HFF-Myc (cell line): ENCODE measurements around the gene PLA2G2A.

ENCODE experiments used
- DNase-seq: peaks from one replicate; pipeline ENCODE4 v3.0.0-alpha.2; 2011; ENCODE audit warnings: low read depth; ENCODE audit errors: extremely low read depth
- H3K4me3 ChIP-seq: replicated peaks from 2 replicates; pipeline ENCODE4 v1.5.1; 2011; ENCODE audit warnings: low read depth, mild to moderate bottlenecking, control low read depth, low read length
- TF ChIP-seq, protein P1 (sequence below): IDR thresholded peaks from 2 replicates; pipeline ENCODE4 v1.5.1; 2012; ENCODE audit warnings: mild to moderate bottlenecking, low read depth, low read length, control low read depth; ENCODE audit errors: missing control alignments

PLA2G2A gene

DNA sequence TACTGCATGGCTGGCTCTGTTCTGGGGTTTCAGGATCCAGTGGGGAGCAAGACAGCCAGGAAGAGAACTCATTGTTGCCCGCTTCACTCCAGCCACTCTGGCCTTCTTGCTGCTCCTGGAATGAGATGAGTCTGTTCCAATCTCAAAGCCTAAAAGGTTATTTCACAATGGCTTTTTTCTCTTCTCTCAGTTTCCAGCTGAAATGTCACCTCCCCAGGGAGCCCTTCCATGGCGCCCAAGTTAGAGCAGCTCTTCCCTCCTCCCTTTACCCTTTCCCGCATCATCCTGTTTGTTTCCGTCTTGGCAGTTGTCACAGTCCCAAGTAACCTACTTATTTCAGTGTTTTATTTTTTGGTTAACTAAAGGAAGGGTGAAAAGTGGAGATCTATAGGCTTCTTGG, 15.8 kb downstream of the PLA2G2A start:
- TF ChIP-seq, protein P1, sequence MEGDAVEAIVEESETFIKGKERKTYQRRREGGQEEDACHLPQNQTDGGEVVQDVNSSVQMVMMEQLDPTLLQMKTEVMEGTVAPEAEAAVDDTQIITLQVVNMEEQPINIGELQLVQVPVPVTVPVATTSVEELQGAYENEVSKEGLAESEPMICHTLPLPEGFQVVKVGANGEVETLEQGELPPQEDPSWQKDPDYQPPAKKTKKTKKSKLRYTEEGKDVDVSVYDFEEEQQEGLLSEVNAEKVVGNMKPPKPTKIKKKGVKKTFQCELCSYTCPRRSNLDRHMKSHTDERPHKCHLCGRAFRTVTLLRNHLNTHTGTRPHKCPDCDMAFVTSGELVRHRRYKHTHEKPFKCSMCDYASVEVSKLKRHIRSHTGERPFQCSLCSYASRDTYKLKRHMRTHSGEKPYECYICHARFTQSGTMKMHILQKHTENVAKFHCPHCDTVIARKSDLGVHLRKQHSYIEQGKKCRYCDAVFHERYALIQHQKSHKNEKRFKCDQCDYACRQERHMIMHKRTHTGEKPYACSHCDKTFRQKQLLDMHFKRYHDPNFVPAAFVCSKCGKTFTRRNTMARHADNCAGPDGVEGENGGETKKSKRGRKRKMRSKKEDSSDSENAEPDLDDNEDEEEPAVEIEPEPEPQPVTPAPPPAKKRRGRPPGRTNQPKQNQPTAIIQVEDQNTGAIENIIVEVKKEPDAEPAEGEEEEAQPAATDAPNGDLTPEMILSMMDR = no peak
- DNase-seq = no peak
- H3K4me3 ChIP-seq = no peak overlapping the region

DNA sequence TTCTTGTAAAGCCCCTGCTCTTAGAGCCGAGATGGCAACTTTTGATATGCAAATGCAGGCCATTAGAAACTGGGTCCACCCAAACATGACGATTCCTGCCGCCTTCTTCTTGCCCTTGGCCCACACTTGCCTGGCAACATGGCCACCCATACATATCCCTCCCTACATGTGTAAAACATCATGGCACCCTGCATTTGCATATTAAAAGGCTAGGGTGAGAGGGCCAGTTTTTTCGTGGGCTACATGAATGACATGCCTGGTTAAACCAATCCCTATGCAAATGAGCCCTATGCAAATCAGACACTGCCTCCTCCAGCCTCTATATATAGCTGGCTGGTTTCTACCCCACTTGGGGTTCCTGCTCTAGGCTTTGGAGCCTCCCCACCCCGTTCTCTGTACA, 18.8 kb downstream of the PLA2G2A start:
- DNase-seq = no peak
- TF ChIP-seq, protein P1 = no peak
- H3K4me3 ChIP-seq = no peak overlapping the region

DNA sequence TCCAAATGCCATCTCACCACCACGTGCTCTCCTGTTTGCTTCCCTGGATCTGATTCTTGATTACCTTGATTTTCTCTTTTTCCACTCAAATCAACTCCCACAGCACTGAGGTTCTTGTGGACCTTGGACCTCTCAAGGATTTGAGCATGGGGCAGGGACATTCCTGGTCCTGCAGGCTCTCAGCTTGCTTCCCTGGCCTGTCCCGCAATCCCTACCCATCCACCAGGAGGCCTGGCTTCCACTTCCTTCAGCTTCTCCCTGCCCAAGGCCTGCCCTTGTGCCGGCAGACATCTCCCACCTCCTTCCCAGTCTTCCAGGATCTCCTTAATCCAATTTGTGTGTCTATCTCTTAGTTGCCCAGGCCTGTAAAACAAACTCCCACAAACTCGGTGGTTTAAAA, 21.6 kb downstream of the PLA2G2A start:
- TF ChIP-seq, protein P1 = peak; percentile 18
- no peak overlapping the region for H3K4me3 ChIP-seq
- DNase-seq = no peak

DNA sequence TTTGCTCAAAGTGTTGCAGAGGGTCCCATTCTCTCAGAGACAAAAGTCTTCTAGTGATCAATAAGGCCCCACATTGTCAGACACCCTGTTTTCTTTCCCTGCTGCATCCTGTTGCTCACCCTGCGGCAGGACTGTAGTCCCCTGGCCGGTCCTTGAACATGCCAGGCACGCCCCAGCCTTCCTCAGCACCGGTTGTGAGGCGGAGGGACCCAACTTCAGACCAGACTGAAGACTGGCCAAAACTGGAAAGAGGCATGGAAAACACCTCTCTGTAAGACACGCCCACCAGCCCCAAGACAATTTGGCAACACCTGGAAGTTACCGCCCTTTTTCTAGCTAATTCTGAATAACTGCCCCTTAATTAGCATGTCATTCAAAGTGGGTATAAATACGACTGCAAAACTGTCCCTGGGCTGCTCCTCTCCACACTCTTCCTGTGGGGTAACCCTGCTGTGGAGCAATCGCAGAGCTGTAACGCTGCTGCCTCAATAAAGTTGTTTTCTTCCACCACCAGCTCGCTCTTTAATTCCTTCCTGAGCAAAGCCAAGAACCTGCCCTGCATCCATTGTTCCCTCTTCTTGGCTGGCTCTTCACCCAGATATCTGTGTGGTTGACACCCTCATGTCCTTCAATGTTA, 23.8 kb downstream of the PLA2G2A start:
- DNase-seq = no peak
- TF ChIP-seq, protein P1 = no peak
- no peak overlapping the region for H3K4me3 ChIP-seq

DNA sequence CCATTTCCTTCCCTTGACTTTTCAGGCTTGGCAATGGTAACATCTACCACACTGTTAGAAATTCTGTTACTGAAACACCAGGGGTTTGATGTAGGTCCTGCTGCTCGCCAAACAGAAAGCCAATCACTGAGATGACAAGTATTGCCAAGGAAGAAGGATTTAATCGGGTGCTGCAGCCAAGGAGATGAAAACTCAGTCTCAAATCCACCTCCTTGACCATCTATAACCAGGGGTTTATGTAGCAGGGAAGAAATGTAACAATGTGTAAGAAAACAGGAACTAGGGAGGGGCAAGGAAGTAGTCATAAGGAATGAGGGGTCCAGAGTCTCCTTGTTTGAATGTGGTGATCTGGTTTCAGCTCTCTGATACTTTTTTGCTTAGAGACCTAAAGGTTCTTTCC, 25.4 kb downstream of the PLA2G2A start:
- TF ChIP-seq, protein P1 = no peak
- H3K4me3 ChIP-seq = no peak overlapping the region
- DNase-seq = no peak

DNA sequence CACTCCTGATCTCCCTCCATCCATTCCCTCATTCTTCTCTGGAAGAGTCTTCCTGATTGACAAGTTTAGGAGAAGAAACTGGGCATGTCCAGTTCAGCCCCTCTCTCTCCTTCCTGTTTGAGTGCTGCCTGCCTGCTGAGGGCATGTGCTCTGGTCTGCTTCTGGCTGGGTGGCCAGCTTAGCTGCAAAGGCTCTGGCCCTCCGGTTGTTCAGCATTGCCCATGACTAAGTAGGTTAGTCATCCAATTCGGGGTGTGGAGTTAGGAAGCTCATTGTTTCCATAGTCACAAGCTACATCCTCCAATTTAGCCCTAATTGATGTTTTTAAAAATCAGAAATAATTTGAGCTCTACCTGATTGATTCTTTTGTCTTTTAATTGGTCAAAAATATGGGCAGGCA, 30.4 kb downstream of the PLA2G2A start:
- H3K4me3 ChIP-seq = no peak overlapping the region
- TF ChIP-seq, protein P1 = no peak
- DNase-seq = peak; percentile 41

DNA sequence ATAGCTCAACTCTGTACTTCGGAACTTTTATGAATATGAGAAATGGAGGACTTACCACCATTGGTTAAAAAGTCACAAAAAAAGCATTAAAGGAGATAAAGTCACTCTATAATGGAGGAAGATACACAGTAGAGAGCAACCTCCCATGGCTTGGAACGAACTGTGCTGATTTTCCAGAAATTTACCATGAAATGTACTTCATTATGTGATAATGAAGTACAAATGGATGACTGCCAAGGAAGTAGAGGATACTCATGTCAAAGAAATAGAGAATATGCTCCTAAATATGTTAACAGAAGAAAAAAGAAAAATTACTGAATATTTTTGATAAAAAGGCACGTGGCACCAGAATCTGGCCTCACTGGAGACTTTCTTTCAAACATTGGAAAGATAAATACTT, 32.4 kb downstream of the PLA2G2A start:
- no peak for DNase-seq
- no peak overlapping the region for H3K4me3 ChIP-seq
- TF ChIP-seq, protein P1 = no peak
